Activated B cell treated with CpG ODN at 0.5 μM for 24 hours (primary cell): ENCODE measurements around the gene MACROH2A1. TPM values are rescaled to one million over a fixed set of nuclear protein-coding genes. Genes with fewer than 3 reads are reported as not detected.

Experiments used
- ATAC-seq: fragments of 200-7000 bp; cut with Tn5 transposase; one replicate; pipeline ENCODE4 v1.10.0; 2021; ENCODE audit warnings: low read depth, mild to moderate bottlenecking, moderate library complexity
- CTCF ChIA-PET: fragments of 350-600 bp; sonication (Branson Sonifier 250); formaldehyde crosslinking; loops from one replicate; lab custom pipeline; 2021; ENCODE audit warnings: antibody characterized with exemption; lab: Charles Lee
- POLR2A ChIA-PET: fragments of 350-600 bp; sonication (Branson Sonifier 250); formaldehyde crosslinking; loops from one replicate; lab custom pipeline; 2021; ENCODE audit warnings: antibody characterized with exemption; lab: Charles Lee
- DNase-seq: peaks from one replicate; pipeline ENCODE4 v3.0.0; 2022
- H3K27ac Mint-ChIP-seq: one replicate; pipeline ENCODE4 v1.8.0; 2020; ENCODE audit warnings: mixed read lengths
- H3K27me3 Mint-ChIP-seq: one replicate; pipeline ENCODE4 v1.8.0; 2021; ENCODE audit warnings: mixed read lengths
- H3K36me3 Mint-ChIP-seq: one replicate; pipeline ENCODE4 v1.8.0; 2021; ENCODE audit warnings: low read depth, mixed read lengths
- H3K4me1 Mint-ChIP-seq: one replicate; pipeline ENCODE4 v1.8.0; 2021; ENCODE audit warnings: mixed read lengths
- H3K4me3 Mint-ChIP-seq: one replicate; pipeline ENCODE4 v1.8.0; 2020; ENCODE audit warnings: mild to moderate bottlenecking, mixed read lengths
- H3K9me3 Mint-ChIP-seq: one replicate; pipeline ENCODE4 v1.8.0; 2020; ENCODE audit warnings: mixed read lengths
- CTCF ChIP-seq: fragments of 200-600 bp; IDR thresholded peaks from one replicate; pipeline ENCODE4 v1.8.0; 2022; ENCODE audit warnings: antibody characterized with exemption, mild to moderate bottlenecking
- intact Hi-C: fragments of 100-400 bp; cut with micrococcal nuclease; formaldehyde crosslinking; loops from one replicate; pipeline ENCODE4 v1.15.1; 2024
- total RNA-seq: library from RNA; stranded (reverse); gene quantifications from 2 replicates; pipeline ENCODE4 v1.2.3, GENCODE V29; 2022

Gene MACROH2A1
- total RNA-seq, 1 donor from 2014 or later = 125 TPM

GRCh38 chr5:135425641-135426040 is 26.6 kb upstream of the MACROH2A1 start:
- CTCF ChIA-PET = interaction anchor here (0.7 to 2.9 kb wide), 6 partner anchors 12 to 103 kb away, joined by 3 to 16 read pairs (median 4); no protein-coding TSS in a partner anchor
- Mint-ChIP-seq H3K27ac (no peak overlapping the region), H3K4me3 (no peak overlapping the region), H3K36me3 (no peaks in the 10 kb centered on the region), H3K27me3 (peaks cover 26% of the 10 kb centered on the region), H3K9me3 (peaks cover 7% of the 10 kb centered on the region), H3K4me1 (no peaks in the 10 kb centered on the region)
- POLR2A ChIA-PET = no interaction called here
- intact Hi-C loops = no loop called here
- DNase-seq (no peak), ATAC-seq (no peak)
- no peak for TF ChIP-seq CTCF

GRCh38 chr5:135423846-135424168 is 24.8 kb upstream of the MACROH2A1 start:
- CTCF ChIA-PET = interaction anchor here (1.9 kb wide), 1 partner anchor 33 kb away, joined by 5 read pairs; no protein-coding TSS in a partner anchor
- TF ChIP-seq CTCF = no peak
- POLR2A ChIA-PET = no interaction called here
- H3K36me3 Mint-ChIP-seq = peaks cover 3% of the 10 kb centered on the region
- ATAC-seq = no peak
- H3K27ac Mint-ChIP-seq = no peak overlapping the region
- no peaks in the 10 kb centered on the region for H3K4me1 Mint-ChIP-seq
- H3K9me3 Mint-ChIP-seq = peaks cover 12% of the 10 kb centered on the region
- intact Hi-C loops = no loop called here
- no peak overlapping the region for H3K4me3 Mint-ChIP-seq
- no peak for DNase-seq
- peaks cover 37% of the 10 kb centered on the region for H3K27me3 Mint-ChIP-seq

DNA sequence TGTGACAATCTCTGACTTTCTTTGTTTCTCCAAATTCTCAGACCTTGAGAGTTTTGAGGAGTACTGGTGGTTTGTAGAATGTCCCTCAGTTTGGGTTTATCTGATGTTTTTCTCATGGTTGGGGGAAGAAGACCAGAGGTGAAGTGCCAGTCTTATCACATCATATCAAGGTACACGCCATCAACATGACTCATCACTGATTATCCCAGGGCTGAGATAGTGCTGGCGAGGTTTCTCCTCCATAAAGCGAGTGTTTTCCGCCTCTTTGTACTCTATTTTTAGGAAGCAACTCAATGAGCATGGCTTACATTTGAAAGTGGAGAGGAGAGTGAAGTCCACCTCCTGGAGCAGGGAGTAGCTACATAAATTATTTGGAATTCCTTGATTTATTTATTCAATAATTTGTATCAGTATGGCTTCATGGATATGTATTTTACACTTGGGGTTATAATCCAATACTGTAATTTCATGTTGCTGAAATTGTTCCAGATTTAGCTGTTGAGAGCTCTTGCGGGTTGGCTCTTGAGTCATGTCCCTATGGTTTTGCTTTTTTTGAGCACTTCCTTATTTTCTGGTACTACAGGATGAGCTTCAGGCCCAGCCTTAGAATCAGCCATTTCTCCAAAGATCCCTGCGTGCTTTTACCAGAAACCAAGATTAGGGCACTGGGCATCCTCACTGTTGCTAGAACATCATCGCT is 24.3 kb upstream of the MACROH2A1 start:
- H3K4me1 Mint-ChIP-seq = no peaks in the 10 kb centered on the region
- CTCF ChIA-PET = no interaction called here
- POLR2A ChIA-PET = no interaction called here
- peaks cover 3% of the 10 kb centered on the region for H3K36me3 Mint-ChIP-seq
- DNase-seq (no peak), ATAC-seq (no peak)
- no peak for TF ChIP-seq CTCF
- H3K9me3 Mint-ChIP-seq = peaks cover 9% of the 10 kb centered on the region
- no peak overlapping the region for H3K27ac Mint-ChIP-seq
- intact Hi-C loops = no loop called here
- peaks cover 38% of the 10 kb centered on the region for H3K27me3 Mint-ChIP-seq
- H3K4me3 Mint-ChIP-seq = no peak overlapping the region

DNA sequence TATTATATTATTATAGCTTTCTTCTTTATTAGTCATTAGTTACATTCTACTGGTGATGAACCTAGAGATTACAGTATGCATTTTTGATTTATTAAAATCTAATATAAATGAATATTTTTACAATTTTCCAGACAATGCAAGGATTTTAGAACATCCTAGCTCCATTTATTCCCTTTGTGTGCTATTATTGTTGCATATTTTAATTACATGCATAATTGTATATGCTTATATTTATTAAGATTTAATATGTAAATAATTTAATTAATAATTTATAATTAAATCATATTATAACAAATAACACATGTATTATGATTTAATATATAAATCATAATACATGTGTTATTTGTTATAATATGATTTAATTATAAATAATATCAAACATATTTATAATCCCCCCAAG is 23.4 kb upstream of the MACROH2A1 start:
- Mint-ChIP-seq H3K4me3 (no peak overlapping the region), H3K27ac (no peak overlapping the region), H3K27me3 (peaks cover 39% of the 10 kb centered on the region), H3K4me1 (no peaks in the 10 kb centered on the region), H3K9me3 (peaks cover 9% of the 10 kb centered on the region), H3K36me3 (peaks cover 3% of the 10 kb centered on the region)
- intact Hi-C loops = no loop called here
- no peak for ATAC-seq
- CTCF ChIA-PET = no interaction called here
- POLR2A ChIA-PET = no interaction called here
- no peak for TF ChIP-seq CTCF
- no peak for DNase-seq

GRCh38 chr5:135417083-135417482 is 18.1 kb upstream of the MACROH2A1 start:
- H3K27me3 Mint-ChIP-seq = peaks cover 28% of the 10 kb centered on the region

More at GRCh38 chr5:135417083-135417482, 18.1 kb upstream of the MACROH2A1 start:
- intact Hi-C loops = no loop called here
- no peak for TF ChIP-seq CTCF
- peaks cover 9% of the 10 kb centered on the region for H3K9me3 Mint-ChIP-seq
- H3K27ac Mint-ChIP-seq = no peak overlapping the region
- no peaks in the 10 kb centered on the region for H3K4me1 Mint-ChIP-seq
- ChIA-PET CTCF (no interaction called here), POLR2A (no interaction called here)
- peaks cover 3% of the 10 kb centered on the region for H3K36me3 Mint-ChIP-seq
- ATAC-seq (no peak), DNase-seq (no peak)
- no peak overlapping the region for H3K4me3 Mint-ChIP-seq
